Measurements from ENCODE around the gene LAMB3.

LAMB3 gene

DNA sequence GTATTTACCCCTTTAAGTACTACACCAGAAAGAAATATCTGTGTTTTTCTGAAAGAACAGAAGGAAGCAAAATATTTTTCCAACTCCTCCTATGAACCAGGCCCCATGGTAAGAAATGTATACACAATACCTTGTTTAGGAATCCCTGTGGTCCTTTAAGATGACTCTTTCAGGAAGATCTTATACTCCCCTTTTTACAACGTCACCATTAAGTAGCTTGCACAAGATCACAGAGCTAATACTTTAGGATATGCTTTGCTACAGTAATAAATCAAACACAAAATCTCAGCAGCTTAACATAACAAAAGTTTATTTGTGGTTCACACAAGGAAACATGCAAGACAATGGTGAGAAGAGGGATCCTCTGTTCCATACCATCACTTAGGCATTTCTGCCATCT is 8.8 kb upstream of the LAMB3 start:
- no peak for DNase-seq

- DNase-seq, result no peak
Measured at GRCh38 chr1:209659909-209660308, 7.7 kb upstream of the LAMB3 start.

GRCh38 chr1:209657918-209658317 is 5.7 kb upstream of the LAMB3 start:
- DNase-seq, result no peak

DNA sequence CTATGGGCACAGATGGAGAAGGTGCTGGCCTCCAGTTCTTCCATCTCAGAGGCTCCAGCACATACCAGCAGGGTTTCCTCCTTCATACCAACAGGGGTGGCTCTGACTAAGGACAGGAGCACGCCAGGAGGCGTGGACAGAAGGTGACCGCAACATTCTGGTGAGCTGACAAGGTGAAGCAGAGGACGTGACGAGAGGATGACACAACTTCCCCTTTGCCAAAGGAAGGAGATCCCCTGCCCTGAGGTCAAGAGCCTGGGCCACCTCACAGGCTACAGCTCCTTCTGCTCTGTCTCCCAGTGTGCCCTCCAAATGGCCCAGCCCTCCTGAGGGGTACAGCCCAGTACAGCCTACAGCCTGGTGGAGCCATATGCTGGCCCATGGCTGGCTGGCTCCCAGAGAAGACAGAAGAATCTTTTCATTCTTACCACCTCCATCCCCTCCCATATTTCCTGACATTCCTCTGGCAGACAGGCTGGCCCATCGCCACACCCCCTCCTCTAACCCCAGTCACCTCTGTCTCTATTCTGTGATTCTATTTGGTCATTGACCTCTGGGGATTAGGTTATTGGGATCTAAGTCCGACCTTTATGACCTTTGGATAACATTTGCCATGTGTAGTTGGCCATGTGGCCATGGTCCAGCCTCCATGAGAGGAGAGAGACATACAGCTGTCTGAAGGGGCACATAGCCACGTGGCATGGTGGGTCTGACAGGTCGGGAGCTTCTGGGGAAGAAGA is 5.1 kb upstream of the LAMB3 start:
- DNase-seq, result no peak

GRCh38 chr1:209655411-209656231 is 3.4 kb upstream of the LAMB3 start:
- no peak for DNase-seq

DNA sequence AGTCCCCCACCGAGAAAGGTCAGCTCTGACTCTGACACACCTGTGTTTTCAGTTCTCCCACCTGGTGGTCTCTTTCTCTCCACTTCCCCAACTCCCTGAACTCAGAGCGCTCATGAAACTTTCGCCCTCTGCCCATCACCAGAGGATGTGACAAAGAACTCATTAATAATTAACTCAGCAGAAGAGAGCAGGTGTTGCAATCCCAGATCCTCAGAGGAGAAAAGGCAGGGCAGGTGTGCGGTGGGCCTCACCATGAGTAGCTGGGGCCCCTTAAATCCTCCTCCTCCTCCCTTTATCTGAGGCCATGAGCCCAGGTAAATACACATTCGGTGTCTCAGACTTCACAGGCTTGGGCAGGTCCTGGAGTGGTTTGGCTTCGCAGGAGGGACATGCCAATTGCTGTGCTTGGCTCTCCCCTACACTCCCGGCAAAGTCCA is 1.7 kb upstream of the LAMB3 start:
- DNase-seq, result no peak

- DNase-seq, result peak; percentile 83
Measured at GRCh38 chr1:209652873-209653401, 712 bp upstream of the LAMB3 start.

- DNase-seq, result peak; percentile 86
Measured at GRCh38 chr1:209651138-209651587, 1.1 kb downstream of the LAMB3 start.

DNA sequence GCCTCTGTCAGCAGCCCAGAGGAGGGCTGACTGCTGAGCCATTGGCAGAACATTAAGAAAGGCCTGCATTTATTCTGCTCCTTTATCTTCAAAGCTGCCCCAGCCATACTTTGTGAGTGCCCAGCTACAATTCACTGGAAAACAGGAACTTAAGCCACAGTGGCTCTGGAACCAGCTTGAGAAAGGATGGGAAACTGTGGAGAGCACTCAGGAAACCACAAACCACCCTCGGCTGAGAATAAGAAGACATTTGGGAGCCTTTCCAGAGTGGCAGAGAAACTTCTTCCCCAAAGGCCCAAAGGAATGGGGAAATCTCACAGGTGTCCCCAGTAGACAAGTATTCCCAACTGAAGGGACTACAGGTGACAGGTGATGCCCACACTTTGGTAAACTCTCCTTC is 1.8 kb downstream of the LAMB3 start:
- no peak for DNase-seq

DNA sequence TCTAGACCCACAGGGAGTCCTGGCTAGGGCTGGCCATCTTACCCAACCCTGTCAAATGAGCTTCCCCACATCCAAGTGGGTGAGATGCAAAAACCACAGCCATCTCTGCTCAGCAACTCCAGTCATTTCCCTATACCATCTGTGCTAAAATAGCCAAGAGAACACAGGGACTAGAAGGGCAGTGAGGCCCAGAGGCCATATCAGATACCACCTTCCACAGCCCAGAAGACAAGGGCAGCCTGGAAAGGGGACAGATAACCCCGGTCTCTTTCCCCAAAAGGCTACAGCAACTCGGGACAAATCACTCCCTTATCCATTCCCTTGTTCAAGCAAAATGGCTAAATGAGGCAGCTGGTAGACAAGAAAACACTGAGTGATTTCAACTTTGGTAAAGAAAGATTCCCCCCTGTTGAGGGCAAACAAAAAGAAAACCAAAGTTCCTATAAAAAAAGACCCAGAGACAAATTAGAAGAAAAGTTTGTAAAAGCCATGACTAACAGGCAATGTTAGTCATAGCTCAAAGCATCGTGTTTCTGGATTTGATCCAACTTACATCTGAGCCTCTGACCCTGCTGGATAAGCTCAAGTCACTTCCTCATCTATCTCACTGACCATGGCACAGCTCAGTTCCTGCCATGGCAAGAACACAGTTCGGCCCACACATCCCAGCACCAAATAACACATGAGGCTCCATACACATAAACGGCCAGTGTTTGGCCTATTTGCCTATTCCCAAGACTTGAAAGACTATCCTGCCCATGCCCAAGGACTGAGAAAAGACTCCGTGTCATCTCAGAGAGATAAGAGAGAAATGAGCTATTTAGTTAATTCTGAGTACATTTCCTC is 3.1 kb downstream of the LAMB3 start:
- no peak for DNase-seq

DNA sequence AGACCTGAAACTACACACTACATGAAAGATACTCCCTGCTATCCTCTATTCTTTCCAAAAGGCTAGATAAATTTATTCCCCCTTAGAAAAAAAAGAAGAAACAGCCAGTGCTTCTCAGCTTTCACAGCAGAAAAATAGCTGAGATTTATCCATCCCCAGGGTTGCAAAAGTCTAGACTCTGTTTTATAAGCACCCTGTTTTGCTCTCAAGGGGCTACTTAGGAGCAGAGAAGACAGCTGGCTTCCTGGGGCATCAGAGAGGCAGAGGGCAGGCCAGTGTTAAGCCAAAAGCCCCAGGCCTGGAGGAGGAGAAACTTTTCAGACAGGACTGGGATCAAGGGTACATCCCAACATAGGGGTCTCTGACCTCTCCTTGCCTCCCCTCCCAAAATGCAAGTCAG is 3.9 kb downstream of the LAMB3 start:
- no peak for DNase-seq

GRCh38 chr1:209647156-209647555 is 5.1 kb downstream of the LAMB3 start:
- no peak for DNase-seq

DNA sequence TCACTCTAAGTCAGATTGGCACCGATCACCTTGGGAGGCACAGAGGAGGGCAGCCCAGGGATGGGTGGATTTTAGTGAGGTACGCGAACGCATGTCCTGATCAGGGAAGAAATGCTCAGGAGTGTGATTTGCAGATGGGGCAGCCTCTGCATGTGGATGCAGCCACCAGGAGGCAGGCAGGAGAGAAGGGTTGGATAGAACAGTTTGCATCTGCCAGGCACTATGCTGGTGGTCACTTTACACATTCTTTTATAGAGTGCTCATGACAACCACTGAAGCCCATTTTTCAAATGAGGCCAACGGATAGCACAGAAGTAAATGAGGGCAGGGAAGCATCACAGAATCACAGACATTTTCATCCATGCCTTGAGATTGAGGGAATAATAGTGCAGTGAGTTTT is 5.7 kb downstream of the LAMB3 start:
- no peak for DNase-seq

DNA sequence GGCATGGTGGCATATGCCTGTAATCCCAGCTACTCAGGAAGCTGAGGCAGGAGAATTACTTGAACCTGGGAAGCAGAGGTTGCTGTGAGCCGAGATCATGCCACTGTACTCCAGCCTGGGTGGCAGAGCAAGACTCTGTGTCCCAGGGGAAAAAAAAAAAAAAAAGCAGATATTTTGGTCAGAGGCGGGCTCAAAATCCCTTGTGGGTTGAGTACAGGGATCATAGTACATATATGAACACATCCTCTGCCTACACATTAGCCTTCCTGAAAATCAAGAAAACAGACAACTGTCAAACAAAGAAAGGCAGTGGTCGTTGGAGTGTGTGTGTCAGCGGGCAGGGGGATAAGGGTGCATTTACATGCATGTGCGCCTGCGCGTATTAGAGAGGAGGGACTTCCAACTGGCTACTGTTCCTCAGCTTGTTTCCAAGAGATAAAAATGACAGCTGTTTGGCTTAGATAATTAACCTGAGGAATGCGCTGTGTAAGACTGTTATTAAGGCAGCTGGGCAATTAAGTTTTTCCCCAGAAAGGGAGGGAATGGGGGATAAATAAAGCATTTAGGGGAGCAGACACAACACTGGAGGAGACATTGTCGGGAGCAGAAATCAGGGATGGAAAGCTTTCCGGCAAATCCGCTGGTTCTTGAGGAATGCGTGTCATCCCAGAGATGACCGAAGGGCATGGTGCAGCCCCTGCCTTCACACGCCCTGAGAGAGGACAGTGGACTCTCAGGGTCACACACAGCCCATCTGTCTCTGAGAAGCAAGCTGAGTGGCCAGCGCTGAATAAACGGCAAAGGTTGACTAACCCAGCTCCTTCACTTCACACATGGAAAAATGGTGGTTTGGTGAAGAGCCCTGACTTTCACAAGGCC is 6.4 kb downstream of the LAMB3 start:
- no peak for DNase-seq

DNA sequence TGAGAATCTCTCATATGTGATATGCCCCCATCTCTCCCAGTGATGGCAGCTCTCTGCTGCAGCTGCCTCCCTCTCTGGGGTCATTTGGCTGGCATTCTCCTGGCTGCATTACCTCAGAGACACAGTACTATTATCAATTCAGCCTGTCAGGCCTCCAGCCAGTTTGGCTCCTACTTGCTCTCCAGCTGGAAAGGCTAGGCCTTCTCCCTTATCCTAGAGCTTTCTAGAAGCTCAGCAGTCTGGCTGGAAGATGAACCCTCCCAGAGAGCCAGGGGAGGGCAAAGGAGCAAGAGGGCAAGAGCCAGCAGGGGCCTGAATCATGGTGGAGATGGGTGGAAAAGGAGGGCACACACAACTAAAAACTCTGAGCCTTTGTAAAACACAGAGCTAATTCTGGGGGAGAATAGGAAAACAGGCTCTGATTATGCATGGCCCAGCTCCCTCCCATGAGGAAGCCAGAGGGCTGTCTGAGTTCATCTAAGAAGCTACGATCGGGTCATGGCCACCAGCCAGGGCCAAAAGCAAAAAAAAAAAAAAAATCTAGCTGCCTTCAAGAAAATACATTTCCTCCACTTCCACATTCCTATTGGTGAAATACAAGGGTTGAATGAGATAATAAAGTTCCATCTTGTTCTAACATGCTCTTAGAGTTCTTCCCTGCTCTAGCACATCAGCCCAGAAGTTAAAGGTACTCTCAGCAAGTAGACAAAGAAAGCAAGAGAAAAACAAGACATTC is 8.8 kb downstream of the LAMB3 start:
- DNase-seq, result no peak

- no peak for DNase-seq
Measured at GRCh38 chr1:209642816-209643215, 9.4 kb downstream of the LAMB3 start.

DNA sequence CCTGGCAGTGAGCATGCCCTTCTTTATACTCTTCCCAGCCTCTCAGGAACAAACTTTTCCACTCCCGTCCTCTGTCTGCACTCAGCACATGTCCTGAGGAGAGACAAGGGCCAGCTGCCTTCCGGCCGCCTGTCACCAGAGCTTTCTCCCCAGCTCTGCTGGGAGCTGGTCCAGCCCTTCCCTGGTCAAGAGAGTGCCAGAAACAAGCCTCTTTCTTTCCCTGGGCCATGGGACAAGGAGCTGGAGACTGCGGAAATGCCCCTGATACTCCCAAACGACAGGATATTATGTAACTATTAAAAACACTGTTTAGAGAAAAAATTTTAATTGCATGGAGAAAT is 10.4 kb downstream of the LAMB3 start:
- no peak for DNase-seq

DNA sequence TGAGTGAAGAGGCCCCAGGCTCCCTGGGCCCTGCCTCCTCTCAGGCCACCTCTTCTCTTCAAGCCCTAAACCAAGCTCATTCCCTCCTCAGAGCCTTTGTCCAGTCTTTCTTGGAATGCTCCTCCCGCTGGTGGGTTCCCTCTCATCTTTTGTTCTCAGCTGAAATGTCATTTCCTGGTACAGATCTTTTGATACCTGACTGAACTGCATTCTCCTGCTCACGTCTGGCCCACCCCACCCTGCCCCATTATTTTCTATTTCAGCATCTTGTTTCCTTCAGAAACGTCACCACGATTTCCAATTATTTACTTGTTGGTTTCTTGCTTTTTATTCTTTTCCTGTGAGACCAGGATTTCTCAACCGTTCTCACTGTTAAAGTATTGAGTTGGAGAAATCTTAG is 16.4 kb downstream of the LAMB3 start:
- no peak for DNase-seq

DNA sequence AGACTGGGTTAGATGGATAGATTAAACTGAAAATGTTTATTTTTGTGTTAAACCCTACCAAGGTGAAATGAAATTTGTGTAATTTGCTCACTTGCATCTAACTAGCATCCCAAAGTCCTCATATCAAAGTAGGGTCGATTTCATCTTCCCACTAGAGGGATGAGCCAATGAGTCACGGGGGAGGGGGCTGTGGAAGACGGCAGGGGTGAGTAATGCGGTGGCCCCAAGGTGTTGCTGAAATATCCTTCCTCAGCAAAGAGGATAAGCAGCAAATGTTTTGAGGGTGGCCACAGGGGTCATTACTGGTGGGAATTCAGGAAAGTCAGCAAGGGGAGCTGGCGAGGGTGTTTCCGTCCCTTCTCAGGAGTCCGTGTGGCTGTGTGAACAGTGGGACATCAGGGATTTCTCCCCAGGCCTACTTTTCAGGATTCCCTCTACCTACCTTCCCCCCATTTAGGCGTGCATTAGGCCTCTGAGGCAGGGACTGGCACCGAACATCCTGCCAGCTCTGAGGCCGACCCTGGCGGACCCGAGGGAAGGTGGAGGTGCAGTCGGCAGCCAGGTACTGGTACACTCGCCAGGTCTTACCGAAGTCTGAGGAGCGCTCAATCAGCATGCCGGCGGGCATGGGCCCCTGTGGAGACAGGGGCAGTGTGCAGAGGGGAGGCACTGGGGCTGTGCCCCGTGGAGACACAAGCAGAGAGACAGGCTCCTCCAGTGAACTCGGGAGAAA is 18.1 kb downstream of the LAMB3 start:
- DNase-seq, result no peak

DNA sequence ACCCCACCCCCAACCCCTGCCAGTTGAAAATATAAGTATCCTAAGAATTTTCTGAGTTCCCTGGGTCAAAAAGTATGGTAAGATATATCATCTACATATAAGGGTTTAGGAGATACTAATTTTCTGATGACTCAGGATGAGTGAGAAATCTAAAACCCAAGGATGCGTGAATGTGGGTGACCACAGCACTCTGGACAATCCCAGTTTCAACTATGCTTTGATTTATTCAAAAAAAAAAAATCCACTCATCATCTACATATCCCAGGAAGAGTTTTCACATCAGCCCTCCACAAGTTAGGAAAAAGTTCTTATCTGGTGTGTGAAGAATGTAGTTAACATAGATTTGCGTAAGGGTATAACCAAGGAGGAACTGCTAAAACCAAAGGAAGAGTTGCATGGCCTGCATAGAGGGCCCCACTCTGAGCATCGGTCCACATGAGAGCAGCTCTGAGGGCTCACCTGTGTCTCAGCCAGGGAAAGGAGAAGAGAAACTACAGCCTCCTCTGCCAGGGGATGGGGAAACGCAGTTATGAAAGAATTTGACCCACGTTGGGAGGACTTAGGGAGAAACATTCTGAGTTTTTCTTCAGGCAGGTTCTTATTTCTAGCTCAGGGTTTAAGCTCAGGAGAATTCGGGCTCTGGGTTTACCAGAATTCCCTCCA is 18.8 kb downstream of the LAMB3 start:
- DNase-seq, result no peak
